K562 (cell line): Measurements from ENCODE around the gene MGA. TPM values are rescaled to one million over a fixed set of nuclear protein-coding genes. Genes with fewer than 3 reads are reported as not detected.

Experiments
- ATAC-seq: fragments of 200-7000 bp; cut with Tn5 transposase; 3 replicates; pipeline ENCODE4 v1.9.1; 2020; ENCODE audit warnings: moderate library complexity
- BruUV-seq: library from RNA; stranded (reverse); fragments of 400-500 nt; replicated peaks from 2 replicates; lab custom pipeline; 2021; lab: Mats Ljungman, UMichigan
- CTCF ChIA-PET: fragments of 300-600 bp; formaldehyde crosslinking; extraction: SDS; loops from one replicate; lab custom pipeline; 2021; ENCODE audit warnings: low intra/inter-chr PET ratio; lab: Yijun Ruan, JAX
- POLR2A ChIA-PET: fragments of 300-600, 350-650 bp; sonication (Branson Sonifier 250); formaldehyde crosslinking; extraction: SDS; loops from one replicate; lab custom pipeline; 2021; ENCODE audit warnings: antibody characterized with exemption, inconsistent platforms; lab: Yijun Ruan, JAX
- DNase-seq, 4 experiments: peaks; one replicate each; pipeline versions ENCODE4 v3.0.0 to v3.0.0-alpha.2; 2011 to 2018; ENCODE audit warnings: low spot score in 3 of 4, mixed read lengths in 3 of 4; ENCODE audit errors: extremely low read depth in 1 of 4
- FAIRE-seq: peaks from 2 replicates; lab custom pipeline; 2011; peaks lifted over from hg19 to GRCh38; lab: Jason Lieb, UNC
- H2AFZ ChIP-seq: 2 replicates; pipeline ENCODE4 v1.6.0; 2011; ENCODE audit warnings: low read depth, low read length, control low read depth, inconsistent platforms
- H3K27ac ChIP-seq: fragments of 200-600 bp; 3 replicates; pipeline ENCODE4 v1.8.0; 2011; ENCODE audit warnings: low read depth, mild to moderate bottlenecking, control low read depth, inconsistent platforms, low read length, moderate library complexity, mixed read lengths; ENCODE audit errors: extremely low read depth
- H3K27me3 ChIP-seq, 2 experiments: fragments of 300-600 bp in 1 of 2; 2 replicates in 1 of 2; 3 replicates in 1 of 2; pipeline versions ENCODE4 v1.6.0 to v1.8.0; 2011; ENCODE audit warnings: inconsistent platforms in 2 of 2, low read length in 2 of 2, mild to moderate bottlenecking in 1 of 2, mixed read lengths in 1 of 2, moderate library complexity in 1 of 2; ENCODE audit not compliant: control insufficient read depth in 2 of 2, insufficient read depth in 2 of 2
- H3K36me3 ChIP-seq: fragments of 300-600 bp; 3 replicates; pipeline ENCODE4 v1.8.0; 2011; ENCODE audit warnings: mild to moderate bottlenecking, low read length, inconsistent platforms; ENCODE audit not compliant: control insufficient read depth, insufficient read depth
- H3K4me1 ChIP-seq, 2 experiments: fragments of 200-600 bp in 1 of 2; replicated peaks in 1 of 2; 2 replicates in 1 of 2; 3 replicates in 1 of 2; pipeline versions ENCODE4 v1.5.1 to v1.8.0; 2011; ENCODE audit warnings: inconsistent platforms in 2 of 2, low read length in 2 of 2, mild to moderate bottlenecking in 1 of 2, mixed read lengths in 1 of 2, moderate library complexity in 1 of 2; ENCODE audit not compliant: control insufficient read depth in 2 of 2, insufficient read depth in 2 of 2
- H3K4me2 ChIP-seq: 2 replicates; pipeline ENCODE4 v1.6.1; 2011; ENCODE audit warnings: low read length, control low read depth, inconsistent platforms, mixed read lengths; ENCODE audit not compliant: insufficient read depth
- H3K4me3 ChIP-seq: fragments of 200-600 bp; sonication (generic), shearing (Covaris generic); 2 replicates; pipeline ENCODE4 v1.5.1; 2016; ENCODE audit warnings: control low read depth, inconsistent platforms
- H3K79me2 ChIP-seq: fragments of 200-600 bp; 3 replicates; pipeline ENCODE4 v1.8.0; 2011; ENCODE audit warnings: low read length, inconsistent platforms; ENCODE audit not compliant: control insufficient read depth, insufficient read depth
- H3K9ac ChIP-seq, 2 experiments: 2 replicates each; pipeline versions ENCODE4 v1.6.0 to v1.6.1; 2011; ENCODE audit warnings: low read depth in 2 of 2, low read length in 2 of 2, control low read depth in 1 of 2, inconsistent platforms in 1 of 2, mild to moderate bottlenecking in 1 of 2, mixed read lengths in 1 of 2; ENCODE audit not compliant: insufficient read depth in 1 of 2
- H3K9me1 ChIP-seq: one replicate; pipeline ENCODE4 v1.6.0; 2011; ENCODE audit warnings: inconsistent platforms, mild to moderate bottlenecking, low read length, moderate library complexity; ENCODE audit not compliant: control insufficient read depth, insufficient read depth
- H3K9me3 ChIP-seq: replicated peaks from 2 replicates; pipeline ENCODE4 v1.5.1; 2011; ENCODE audit warnings: low read depth, low read length, inconsistent platforms; ENCODE audit not compliant: control insufficient read depth, insufficient read depth
- H4K20me1 ChIP-seq: replicated peaks from 2 replicates; pipeline ENCODE4 v1.6.1; 2011; ENCODE audit warnings: low read length, inconsistent platforms, mixed read lengths; ENCODE audit not compliant: control insufficient read depth, insufficient read depth
- BRD9 ChIP-seq: fragments of 450-650 bp; IDR thresholded peaks from 2 replicates; pipeline ENCODE4 v1.6.1; 2018; ENCODE audit warnings: low read depth; ENCODE audit not compliant: partially characterized antibody
- ELF4 ChIP-seq: fragments of 450-650 bp; formaldehyde crosslinking; IDR thresholded peaks from 2 replicates; pipeline ENCODE4 v1.4.0; 2022; ENCODE audit warnings: missing genetic modification characterization
- EP300 ChIP-seq: IDR thresholded peaks from 2 replicates; pipeline ENCODE4 v1.6.1; 2012; ENCODE audit warnings: low read length, improper control_type of control experiment
- FOXA1 ChIP-seq: fragments of 450-650 bp; IDR thresholded peaks from 2 replicates; pipeline ENCODE4 v1.6.1; 2016; ENCODE audit warnings: mild to moderate bottlenecking, borderline replicate concordance
- GTF2A2 ChIP-seq: IDR thresholded peaks from 2 replicates; pipeline ENCODE4 v1.6.1; 2016; ENCODE audit warnings: mild to moderate bottlenecking, missing genetic modification characterization, missing compliant biosample characterization
- HNRNPUL1 ChIP-seq: fragments of 200-400 bp; formaldehyde crosslinking; IDR thresholded peaks from 2 replicates; pipeline ENCODE4 v1.6.1; 2017; ENCODE audit warnings: low read length
- NONO ChIP-seq, 2 experiments: fragments of 200-400 bp in 1 of 2; fragments of 450-650 bp in 1 of 2; formaldehyde crosslinking in 1 of 2; IDR thresholded peaks; 2 replicates each; pipeline ENCODE4 v1.6.1; 2017; ENCODE audit warnings: low read depth in 2 of 2, mild to moderate bottlenecking in 2 of 2, moderate library complexity in 2 of 2, low read length in 1 of 2
- RB1 ChIP-seq: fragments of 450-650 bp; IDR thresholded peaks from 2 replicates; pipeline ENCODE4 v1.6.1; 2017; ENCODE audit warnings: low read depth, mild to moderate bottlenecking
- SRSF1 ChIP-seq: fragments of 200-400 bp; formaldehyde crosslinking; IDR thresholded peaks from 2 replicates; pipeline ENCODE4 v1.6.1; 2017; ENCODE audit warnings: mild to moderate bottlenecking, low read depth, low read length, moderate library complexity
- TARDBP ChIP-seq: fragments of 450-650 bp; IDR thresholded peaks from 2 replicates; pipeline ENCODE4 v1.6.1; 2016
- TCF7 ChIP-seq: sonication (generic); IDR thresholded peaks from 2 replicates; pipeline ENCODE4 v1.6.1; 2016; ENCODE audit warnings: antibody characterized with exemption, borderline replicate concordance
- ZNF444 ChIP-seq: fragments of 250-450 bp; sonication (Bioruptor Pico); IDR thresholded peaks from 2 replicates; pipeline ENCODE4 v1.4.0; 2020; ENCODE audit warnings: mild to moderate bottlenecking, moderate library complexity
- ZNF57 ChIP-seq: fragments of 450-650 bp; formaldehyde crosslinking; IDR thresholded peaks from 2 replicates; pipeline ENCODE4 v1.4.0; 2020; ENCODE audit warnings: mild to moderate bottlenecking, moderate library complexity
- WGBS: fragments of 100-300 bp; shearing (Covaris generic); methylation state at CpG from one replicate; pipeline ENCODE4 v1.1.6; 2016; ENCODE audit warnings: low coverage, mixed read lengths; ENCODE audit not compliant: insufficient coverage; ENCODE audit errors: missing lambda C conversion rate; 5-methylcytosine and 5-hydroxymethylcytosine counted together
- in situ Hi-C: fragments of 300-500 bp; cut with MboI; formaldehyde crosslinking; loops from 4 replicates; pipeline ENCODE4 v1.15.0; 2018; ENCODE audit warnings: inconsistent platforms, mixed read lengths
- intact Hi-C: fragments of 100-400 bp; cut with micrococcal nuclease; formaldehyde crosslinking; loops from 2 replicates; pipeline ENCODE4 v1.14.2; 2022
- polyA plus RNA-seq, 8 experiments: library from polyadenylated mRNA; depleted of rRNA in 4 of 8; stranded (reverse) in 5 of 8; unstranded in 3 of 8; fragments of >200 nt; fragmentation: Nextera tagmentation in 2 of 8; fragmentation: Illumina TruSeq in 1 of 8; extraction: Ambion mirVana in 2 of 8; extraction: Trizol in 1 of 8; gene quantifications; 2 replicates each; pipeline versions ENCODE4 v1.2.1 to v1.2.3, GENCODE V29; 2011 to 2014; ENCODE audit warnings: inconsistent platforms in 1 of 8, missing spikeins in 1 of 8
- total RNA-seq, 7 experiments: library from RNA; depleted of rRNA in 6 of 7; stranded (reverse); fragments of >200 nt in 6 of 7; fragmentation: Illumina TruSeq in 2 of 7; extraction: Trizol in 2 of 7; gene quantifications; 2 replicates each; pipeline versions ENCODE4 v1.2.1 to v1.2.3, GENCODE V29; 2011 to 2021; ENCODE audit warnings: low replicate concordance in 1 of 7
- TF ChIP-seq, protein P1 (sequence below): IDR thresholded peaks from 2 replicates; pipeline ENCODE4 v1.6.1; 2012; ENCODE audit warnings: low read depth, low read length, improper control_type of control experiment, borderline replicate concordance
- TF ChIP-seq, protein P2 (sequence below): sonication (generic); formaldehyde crosslinking; IDR thresholded peaks from 2 replicates; pipeline ENCODE4 v1.8.0; 2022; ENCODE audit warnings: missing genetic modification reagents, mild to moderate bottlenecking, borderline replicate concordance
- TF ChIP-seq, protein P3 (sequence below), 2 experiments: IDR thresholded peaks; 2 replicates each; pipeline ENCODE4 v1.6.1; 2012; ENCODE audit warnings: improper control_type of control experiment in 2 of 2, low read depth in 2 of 2, low read length in 2 of 2, borderline replicate concordance in 1 of 2

MGA gene
- total and polyA plus RNA-seq, 9 of the 15 experiments (the other 6 are each of a cell fraction or from before 2014, with no cell fraction given): 4.7 to 56.1 (median 21.1) TPM

DNA sequence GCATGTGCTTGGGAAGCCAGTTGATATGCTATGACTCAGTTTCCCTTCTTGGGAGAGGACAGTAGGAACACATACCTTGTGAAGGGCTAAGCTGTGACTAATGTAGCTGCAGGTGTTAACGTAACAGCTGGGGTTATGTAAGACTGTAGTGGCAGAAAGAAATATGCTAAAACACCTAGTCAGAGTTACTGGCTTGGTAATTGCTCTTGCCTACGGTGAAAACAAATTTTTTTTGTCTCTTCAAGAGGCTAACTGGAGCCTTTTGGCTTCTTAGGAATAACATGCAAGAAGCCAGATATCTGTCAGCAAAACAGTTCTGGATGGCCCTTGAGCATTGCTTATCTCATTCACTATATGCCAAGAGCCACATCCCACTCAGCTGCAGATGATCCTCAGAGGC, 115.4 kb downstream of the MGA start (continued):
- TF ChIP-seq EP300: no peak
- TF ChIP-seq, protein P1, sequence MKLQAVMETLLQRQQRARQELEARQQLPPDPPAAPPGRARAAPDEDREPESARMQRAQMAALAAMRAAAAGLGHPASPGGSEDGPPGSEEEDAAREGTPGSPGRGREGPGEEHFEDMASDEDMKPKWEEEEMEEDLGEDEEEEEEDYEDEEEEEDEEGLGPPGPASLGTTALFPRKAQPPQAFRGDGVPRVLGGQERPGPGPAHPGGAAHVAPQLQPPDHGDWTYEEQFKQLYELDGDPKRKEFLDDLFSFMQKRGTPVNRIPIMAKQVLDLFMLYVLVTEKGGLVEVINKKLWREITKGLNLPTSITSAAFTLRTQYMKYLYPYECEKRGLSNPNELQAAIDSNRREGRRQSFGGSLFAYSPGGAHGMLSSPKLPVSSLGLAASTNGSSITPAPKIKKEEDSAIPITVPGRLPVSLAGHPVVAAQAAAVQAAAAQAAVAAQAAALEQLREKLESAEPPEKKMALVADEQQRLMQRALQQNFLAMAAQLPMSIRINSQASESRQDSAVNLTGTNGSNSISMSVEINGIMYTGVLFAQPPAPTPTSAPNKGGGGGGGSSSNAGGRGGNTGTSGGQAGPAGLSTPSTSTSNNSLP: no peak
- TF ChIP-seq, protein P2, sequence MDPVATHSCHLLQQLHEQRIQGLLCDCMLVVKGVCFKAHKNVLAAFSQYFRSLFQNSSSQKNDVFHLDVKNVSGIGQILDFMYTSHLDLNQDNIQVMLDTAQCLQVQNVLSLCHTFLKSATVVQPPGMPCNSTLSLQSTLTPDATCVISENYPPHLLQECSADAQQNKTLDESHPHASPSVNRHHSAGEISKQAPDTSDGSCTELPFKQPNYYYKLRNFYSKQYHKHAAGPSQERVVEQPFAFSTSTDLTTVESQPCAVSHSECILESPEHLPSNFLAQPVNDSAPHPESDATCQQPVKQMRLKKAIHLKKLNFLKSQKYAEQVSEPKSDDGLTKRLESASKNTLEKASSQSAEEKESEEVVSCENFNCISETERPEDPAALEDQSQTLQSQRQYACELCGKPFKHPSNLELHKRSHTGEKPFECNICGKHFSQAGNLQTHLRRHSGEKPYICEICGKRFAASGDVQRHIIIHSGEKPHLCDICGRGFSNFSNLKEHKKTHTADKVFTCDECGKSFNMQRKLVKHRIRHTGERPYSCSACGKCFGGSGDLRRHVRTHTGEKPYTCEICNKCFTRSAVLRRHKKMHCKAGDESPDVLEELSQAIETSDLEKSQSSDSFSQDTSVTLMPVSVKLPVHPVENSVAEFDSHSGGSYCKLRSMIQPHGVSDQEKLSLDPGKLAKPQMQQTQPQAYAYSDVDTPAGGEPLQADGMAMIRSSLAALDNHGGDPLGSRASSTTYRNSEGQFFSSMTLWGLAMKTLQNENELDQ (CRISPR knock-in tag): no peak

DNA sequence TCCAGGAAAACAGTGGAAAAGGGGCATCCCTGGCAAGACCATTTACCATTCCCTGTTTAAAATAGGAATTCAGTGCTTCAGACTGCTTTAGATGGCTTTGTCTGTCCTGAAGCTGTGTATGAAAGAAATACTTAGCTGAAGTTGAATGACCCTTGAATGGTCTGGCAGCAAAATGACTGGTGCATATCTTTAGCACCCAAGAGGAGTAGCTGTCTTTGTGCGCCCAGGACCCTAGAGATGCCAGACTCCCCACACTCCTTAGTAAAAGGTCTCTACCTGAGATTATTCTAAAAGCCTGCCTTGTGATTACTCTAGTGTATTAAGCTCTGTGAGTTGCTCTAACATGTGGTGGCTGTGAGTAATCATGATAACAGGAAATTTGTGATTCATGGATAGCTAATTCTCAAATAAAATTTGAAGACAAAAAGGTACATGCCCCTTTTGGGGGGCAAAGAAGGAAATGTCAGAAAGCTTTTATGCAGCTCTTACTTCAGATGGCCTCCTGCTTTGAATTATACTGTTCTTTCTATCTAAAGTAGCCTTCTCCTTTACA, 117.3 kb downstream of the MGA start:
- Histone ChIP-seq H2AFZ (no peak overlapping the region), H3K9ac (no peak overlapping the region), H3K36me3 (no peaks in the 10 kb centered on the region), H4K20me1 (no peaks in the 10 kb centered on the region; the same call in 1 of the 2 replicates), H3K4me1 (peaks cover 12 to 31% of the 10 kb centered on the region in 2 experiments), H3K4me3 (no peak overlapping the region), H3K27me3 (no peaks in the 10 kb centered on the region; a peak in 1 of 5 replicates), H3K9me1 (no peaks in the 10 kb centered on the region), H3K4me2 (no peak overlapping the region), H3K27ac (no peak overlapping the region), H3K9me3 (no peaks in the 10 kb centered on the region), H3K79me2 (peaks cover 9% of the 10 kb centered on the region)
- in situ Hi-C loops: no loop called here
- no peak for DNase-seq
- ChIA-PET CTCF (no interaction called here), POLR2A (interaction anchor here (0.6 to 1.9 kb wide), 6 partner anchors 10 to 1631 kb away, joined by 3 to 7 read pairs (median 3); no protein-coding TSS in a partner anchor)
- FAIRE-seq: no peak
- WGBS: 89% methylated on average over 1 of the region's 1 CpG
- intact Hi-C loops: no loop called here
- ATAC-seq: no peak
- BruUV-seq: no TSS peak
- no peak for TF ChIP-seq SRSF1
- TF ChIP-seq ELF4 (CRISPR knock-in tag): no peak
- no peak for TF ChIP-seq ZNF444
- TF ChIP-seq TCF7: no peak
- TF ChIP-seq RB1: no peak
- no peak for TF ChIP-seq TARDBP
- no peak for TF ChIP-seq NONO (IDR thresholded peaks at IDR 0.05; ENCODE audit: low read depth in 2 of 2, low read length in 1 of 2)
- no peak for TF ChIP-seq HNRNPUL1
- TF ChIP-seq, protein P3, sequence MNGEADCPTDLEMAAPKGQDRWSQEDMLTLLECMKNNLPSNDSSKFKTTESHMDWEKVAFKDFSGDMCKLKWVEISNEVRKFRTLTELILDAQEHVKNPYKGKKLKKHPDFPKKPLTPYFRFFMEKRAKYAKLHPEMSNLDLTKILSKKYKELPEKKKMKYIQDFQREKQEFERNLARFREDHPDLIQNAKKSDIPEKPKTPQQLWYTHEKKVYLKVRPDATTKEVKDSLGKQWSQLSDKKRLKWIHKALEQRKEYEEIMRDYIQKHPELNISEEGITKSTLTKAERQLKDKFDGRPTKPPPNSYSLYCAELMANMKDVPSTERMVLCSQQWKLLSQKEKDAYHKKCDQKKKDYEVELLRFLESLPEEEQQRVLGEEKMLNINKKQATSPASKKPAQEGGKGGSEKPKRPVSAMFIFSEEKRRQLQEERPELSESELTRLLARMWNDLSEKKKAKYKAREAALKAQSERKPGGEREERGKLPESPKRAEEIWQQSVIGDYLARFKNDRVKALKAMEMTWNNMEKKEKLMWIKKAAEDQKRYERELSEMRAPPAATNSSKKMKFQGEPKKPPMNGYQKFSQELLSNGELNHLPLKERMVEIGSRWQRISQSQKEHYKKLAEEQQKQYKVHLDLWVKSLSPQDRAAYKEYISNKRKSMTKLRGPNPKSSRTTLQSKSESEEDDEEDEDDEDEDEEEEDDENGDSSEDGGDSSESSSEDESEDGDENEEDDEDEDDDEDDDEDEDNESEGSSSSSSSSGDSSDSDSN (IDR thresholded peaks at IDR 0.05; ENCODE audit: borderline replicate concordance in 1 of 2, low read depth in 2 of 2, low read length in 2 of 2): no peak
- TF ChIP-seq ZNF57 (CRISPR knock-in tag): no peak
- no peak for TF ChIP-seq FOXA1
- TF ChIP-seq GTF2A2: no peak
- no peak for TF ChIP-seq BRD9
